ENCODE measurements around the gene SAMM50. TPM values are rescaled to one million over a fixed set of nuclear protein-coding genes. Genes with fewer than 3 reads are reported as not detected.

Gene SAMM50
- total RNA-seq, 1 experiment from 2014 or later, result 40.8 TPM

DNA sequence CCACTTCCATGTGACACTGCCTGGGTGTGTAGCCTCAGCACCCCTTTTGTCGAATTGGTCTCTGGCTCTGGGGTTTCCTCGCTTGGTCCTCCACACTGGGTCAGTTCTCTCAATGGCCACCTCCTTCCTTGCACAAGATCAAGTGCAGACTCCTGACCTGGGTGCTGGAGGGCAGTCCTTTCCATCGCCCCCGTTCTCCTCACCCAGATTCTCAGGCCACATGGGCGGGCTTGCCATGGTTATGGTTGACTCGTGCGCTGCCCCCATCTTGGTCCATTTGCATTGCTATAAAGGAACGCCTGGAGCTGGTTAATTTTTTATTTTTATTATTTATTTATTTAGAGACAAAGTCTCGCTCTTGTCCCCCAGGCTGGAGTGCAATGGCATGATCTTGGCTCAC lies 63.4 kb downstream of the SAMM50 start:
- no peaks in the 10 kb centered on the region for H3K27me3 ChIP-seq (ENCODE audit: insufficient read depth, low read length)
- TF ChIP-seq ZFX (IDR thresholded peaks at IDR 0.05), result no peak
- TF ChIP-seq ZNF274 (IDR thresholded peaks at IDR 0.05; ENCODE audit: low read depth, low read length), result no peak
- no peak for TF ChIP-seq POLR2A (IDR thresholded peaks at IDR 0.05; ENCODE audit: borderline replicate concordance, extremely low read depth, insufficient read depth, insufficient read length)
- H3K9me3 ChIP-seq (ENCODE audit: control insufficient read depth in 1 of 2, insufficient read depth in 1 of 2, low read depth in 1 of 2, low read length in 2 of 2), result no peaks in the 10 kb centered on the region
- DNase-seq (ENCODE audit: low read depth, low spot score), result no peak
- H4K20me1 ChIP-seq (ENCODE audit: insufficient read depth), result no peaks in the 10 kb centered on the region
- ChIA-PET CTCF (no interaction called here), RAD21 (ENCODE audit: low non-redundant PET in 1 of 2, low total read pairs in 2 of 2, uncharacterized antibody in 2 of 2, unreplicated experiment in 2 of 2) (no interaction called here), POLR2A (no interaction called here)
- H3K9me2 ChIP-seq (ENCODE audit: insufficient read depth), result no peaks in the 10 kb centered on the region
- no TSS peak for BruUV-seq (replicated peaks)
- no peak overlapping the region for H2AFZ ChIP-seq (ENCODE audit: low read depth, low read length, poor library complexity, severe bottlenecking)
- H3K79me2 ChIP-seq (ENCODE audit: insufficient read depth, low read length), result no peaks in the 10 kb centered on the region
- H3K4me1 ChIP-seq (ENCODE audit: control insufficient read depth in 1 of 2, insufficient read depth in 2 of 2, low read length in 2 of 2), result peaks cover 0 to 19% of the 10 kb centered on the region in 2 experiments; a peak in 2 of 4 replicates
- ATAC-seq, result no peak
- H3K36me3 ChIP-seq (ENCODE audit: control insufficient read depth in 1 of 2, insufficient read depth in 2 of 2, low read length in 2 of 2), result no peaks in the 10 kb centered on the region
- H3K27ac ChIP-seq (ENCODE audit: low read depth, low read length), result no peak overlapping the region
- H3K4me2 ChIP-seq (ENCODE audit: low read length), result no peak overlapping the region
- no peak overlapping the region for H3K9ac ChIP-seq (ENCODE audit: low read length)
- no peak overlapping the region for H3K4me3 ChIP-seq (replicated peaks in 1 of 2; ENCODE audit: low read depth in 1 of 2, low read length in 2 of 2)
- intact Hi-C loops (cut with micrococcal nuclease), result no loop called here

DNA sequence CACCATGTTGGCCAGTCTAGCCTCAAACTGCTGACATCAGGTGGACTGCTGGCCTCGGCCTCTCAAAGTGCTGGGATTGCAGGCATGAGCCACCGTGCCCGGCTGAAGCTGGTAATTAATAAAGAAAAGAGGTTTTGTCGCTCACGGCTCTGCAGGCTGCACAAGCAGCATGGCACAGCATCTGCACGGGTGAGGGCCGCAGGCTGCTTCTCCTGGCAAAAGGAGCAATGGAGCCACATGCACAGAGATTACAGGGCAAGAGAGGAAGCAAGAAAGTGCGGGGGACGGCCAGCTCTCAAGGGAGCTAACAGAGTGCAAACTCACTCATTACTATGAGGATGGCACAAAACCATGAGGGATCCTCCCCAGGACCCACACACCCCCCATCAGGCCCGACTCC lies 64.2 kb downstream of the SAMM50 start:
- no TSS peak for BruUV-seq (replicated peaks)
- CTCF ChIA-PET, result no interaction called here
- Histone ChIP-seq H3K9ac (ENCODE audit: low read length) (no peak overlapping the region), H4K20me1 (ENCODE audit: insufficient read depth) (no peaks in the 10 kb centered on the region), H3K4me2 (ENCODE audit: low read length) (no peak overlapping the region), H3K27me3 (ENCODE audit: insufficient read depth, low read length) (no peaks in the 10 kb centered on the region), H3K27ac (ENCODE audit: low read depth, low read length) (no peak overlapping the region), H3K9me2 (ENCODE audit: insufficient read depth) (no peaks in the 10 kb centered on the region), H3K4me1 (ENCODE audit: control insufficient read depth in 1 of 2, insufficient read depth in 2 of 2, low read length in 2 of 2) (peaks cover 0 to 19% of the 10 kb centered on the region in 2 experiments; a peak in 2 of 4 replicates), H3K4me3 (replicated peaks in 1 of 2; ENCODE audit: low read depth in 1 of 2, low read length in 2 of 2) (no peak overlapping the region), H2AFZ (ENCODE audit: low read depth, low read length, poor library complexity, severe bottlenecking) (no peak overlapping the region), H3K36me3 (ENCODE audit: control insufficient read depth in 1 of 2, insufficient read depth in 2 of 2, low read length in 2 of 2) (no peaks in the 10 kb centered on the region), H3K9me3 (ENCODE audit: control insufficient read depth in 1 of 2, insufficient read depth in 1 of 2, low read depth in 1 of 2, low read length in 2 of 2) (no peaks in the 10 kb centered on the region), H3K79me2 (ENCODE audit: insufficient read depth, low read length) (no peaks in the 10 kb centered on the region)
- POLR2A ChIA-PET, result no interaction called here
- TF ChIP-seq, protein P1, sequence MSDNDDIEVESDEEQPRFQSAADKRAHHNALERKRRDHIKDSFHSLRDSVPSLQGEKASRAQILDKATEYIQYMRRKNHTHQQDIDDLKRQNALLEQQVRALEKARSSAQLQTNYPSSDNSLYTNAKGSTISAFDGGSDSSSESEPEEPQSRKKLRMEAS (IDR thresholded peaks at IDR 0.05), result no peak
- TF ChIP-seq EGR1 (IDR thresholded peaks at IDR 0.05; ENCODE audit: low read depth), result no peak
- TF ChIP-seq SIN3A (IDR thresholded peaks at IDR 0.05; ENCODE audit: low read depth), result no peak
- TF ChIP-seq EZH2 (IDR thresholded peaks at IDR 0.05), result no peak
- no peak for TF ChIP-seq SP1 (IDR thresholded peaks at IDR 0.05; ENCODE audit: low read depth)
- TF ChIP-seq TCF7L2 (IDR thresholded peaks at IDR 0.05; ENCODE audit: borderline replicate concordance, extremely low read depth, insufficient read depth, insufficient read length), result no peak
- TF ChIP-seq POLR2A (IDR thresholded peaks at IDR 0.05; ENCODE audit: borderline replicate concordance, extremely low read depth, insufficient read depth, insufficient read length), result no peak
- TF ChIP-seq JUND (IDR thresholded peaks at IDR 0.05), result no peak
- no peak for TF ChIP-seq POLR2AphosphoS5 (IDR thresholded peaks at IDR 0.05; ENCODE audit: low read depth, low read length)
- TF ChIP-seq ZNF274 (IDR thresholded peaks at IDR 0.05; ENCODE audit: low read depth, low read length), result no peak
- RAD21 ChIA-PET (ENCODE audit: low non-redundant PET in 1 of 2, low total read pairs in 2 of 2, uncharacterized antibody in 2 of 2, unreplicated experiment in 2 of 2), result no interaction called here
- ATAC-seq (no peak), DNase-seq (ENCODE audit: low read depth, low spot score) (no peak)
- intact Hi-C loops (cut with micrococcal nuclease), result no loop called here
